GM15510 (cell line): ENCODE data around the gene SUSD6.

Experiments used
- POLR2A ChIP-seq: IDR thresholded peaks from 3 replicates; pipeline ENCODE4 v1.6.1; 2011; ENCODE audit warnings: borderline replicate concordance; ENCODE audit not compliant: insufficient read length; ENCODE audit errors: extremely low read depth

The SUSD6 gene

DNA sequence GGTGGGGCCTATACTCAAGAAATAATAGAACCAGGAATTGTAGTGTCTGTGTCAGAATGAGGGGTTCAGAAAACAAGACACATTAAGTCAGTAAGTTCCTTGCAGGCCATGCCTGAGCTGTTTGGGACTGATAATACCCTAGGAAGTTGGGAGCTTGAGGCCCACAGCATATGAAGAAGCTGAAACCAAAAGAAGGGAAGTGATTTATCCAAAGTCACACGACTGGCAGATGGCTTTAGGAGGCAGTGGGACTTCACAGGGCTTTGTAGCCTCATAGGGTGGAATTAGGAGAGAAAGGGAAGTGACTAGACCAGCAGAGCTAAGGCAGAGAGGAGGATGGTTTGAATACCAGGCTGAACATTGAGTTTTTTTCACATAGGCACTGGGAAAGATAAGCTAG is 99.0 kb downstream of the SUSD6 start:
- no peak for TF ChIP-seq POLR2A

DNA sequence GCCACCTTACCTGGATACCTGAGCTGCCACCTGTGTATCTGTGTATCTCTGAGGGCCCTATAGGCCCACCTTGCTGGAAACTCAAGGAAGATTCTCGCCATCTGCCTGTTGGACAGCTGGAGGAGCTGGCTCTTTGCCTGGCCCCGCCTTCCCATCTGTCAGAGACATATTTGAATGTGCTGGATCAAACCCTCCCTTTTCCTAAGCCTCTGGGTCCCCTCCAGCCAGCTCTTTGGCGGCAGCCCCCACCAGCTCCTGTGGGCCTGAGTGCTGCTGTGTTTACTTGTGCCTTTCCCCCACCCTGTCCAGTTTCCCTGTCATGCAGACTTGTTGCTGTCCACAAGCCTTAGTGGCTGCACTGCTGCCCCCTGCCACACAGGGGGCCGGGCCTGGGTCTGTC is 99.7 kb downstream of the SUSD6 start:
- TF ChIP-seq POLR2A: no peak

DNA sequence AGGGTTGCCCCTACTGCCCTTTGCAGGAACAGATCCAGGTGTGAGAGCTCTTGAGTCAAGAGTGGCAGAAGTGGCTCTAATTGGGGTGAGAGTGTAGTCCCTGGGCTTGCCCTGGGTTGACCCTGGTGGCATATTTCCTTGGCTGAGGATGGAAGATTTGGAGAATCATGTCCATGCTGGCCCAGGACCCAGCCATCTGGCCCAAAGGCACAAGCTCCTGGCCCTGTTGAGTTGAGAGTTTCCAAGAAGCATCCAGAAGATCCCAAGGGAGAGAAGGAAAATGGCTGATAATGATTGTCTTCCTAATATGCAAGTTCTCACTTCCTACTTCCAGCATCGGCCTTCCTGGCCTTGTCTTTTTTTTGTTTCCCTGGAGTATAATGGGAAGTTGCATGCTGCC is 100.1 kb downstream of the SUSD6 start:
- TF ChIP-seq POLR2A: no peak

DNA sequence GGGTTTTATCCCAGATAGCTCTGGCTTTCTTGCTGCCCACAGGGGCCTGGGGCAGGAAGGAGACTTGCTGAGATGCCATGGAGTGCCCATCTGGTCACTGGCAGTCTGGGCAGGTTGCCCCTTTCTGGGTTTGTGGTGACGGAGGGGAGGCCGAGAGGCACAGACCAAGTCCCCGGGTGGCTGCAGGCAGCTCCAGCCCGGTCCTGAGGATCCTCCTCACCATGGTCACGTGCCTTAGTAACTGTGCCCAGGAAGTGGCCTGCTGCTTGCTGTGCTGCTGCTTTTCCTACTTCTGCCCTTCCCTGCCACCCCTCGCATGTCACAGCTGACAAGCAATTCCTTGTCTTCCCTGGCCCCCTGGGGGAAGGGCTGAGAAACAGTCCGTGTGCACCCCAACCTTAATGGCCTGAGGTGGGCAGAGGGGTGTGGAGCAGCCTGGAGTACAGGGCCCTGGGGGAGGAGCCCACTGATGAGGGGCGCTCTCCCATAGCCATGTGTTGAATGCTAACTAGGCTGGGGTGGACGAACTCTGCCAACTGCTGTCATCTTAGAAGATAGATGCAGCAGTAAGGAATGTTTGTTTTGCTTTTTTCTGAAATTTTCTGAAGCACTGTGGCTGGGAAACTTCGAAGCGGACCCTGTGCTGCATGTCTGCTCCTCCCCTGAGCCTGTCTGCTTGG is 100.6 kb downstream of the SUSD6 start:
- no peak for TF ChIP-seq POLR2A

DNA sequence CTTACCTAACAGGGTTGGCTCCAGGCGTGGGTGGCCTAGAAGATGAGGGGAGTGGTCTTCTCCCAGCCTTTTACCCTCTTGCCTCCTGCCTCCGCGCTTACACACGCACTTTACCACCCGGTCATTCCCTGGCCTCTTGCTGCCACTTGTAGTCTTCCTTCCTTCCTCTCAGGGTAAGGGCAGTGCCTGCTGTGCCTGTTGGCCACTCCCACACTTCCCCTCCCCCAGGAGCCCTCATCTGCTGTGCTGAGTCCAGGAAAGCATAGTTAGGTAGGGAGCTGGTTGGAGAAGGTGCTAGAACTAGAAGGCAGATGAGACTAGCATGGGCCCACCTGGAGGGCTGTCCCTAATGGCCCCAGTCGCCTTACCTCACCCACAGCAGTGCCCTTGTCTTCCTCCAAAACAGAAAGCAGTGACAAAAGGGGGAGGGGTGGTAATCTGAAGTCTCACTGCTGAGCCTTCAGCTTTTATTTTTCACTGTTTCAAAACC is 101.2 kb downstream of the SUSD6 start:
- no peak for TF ChIP-seq POLR2A

DNA sequence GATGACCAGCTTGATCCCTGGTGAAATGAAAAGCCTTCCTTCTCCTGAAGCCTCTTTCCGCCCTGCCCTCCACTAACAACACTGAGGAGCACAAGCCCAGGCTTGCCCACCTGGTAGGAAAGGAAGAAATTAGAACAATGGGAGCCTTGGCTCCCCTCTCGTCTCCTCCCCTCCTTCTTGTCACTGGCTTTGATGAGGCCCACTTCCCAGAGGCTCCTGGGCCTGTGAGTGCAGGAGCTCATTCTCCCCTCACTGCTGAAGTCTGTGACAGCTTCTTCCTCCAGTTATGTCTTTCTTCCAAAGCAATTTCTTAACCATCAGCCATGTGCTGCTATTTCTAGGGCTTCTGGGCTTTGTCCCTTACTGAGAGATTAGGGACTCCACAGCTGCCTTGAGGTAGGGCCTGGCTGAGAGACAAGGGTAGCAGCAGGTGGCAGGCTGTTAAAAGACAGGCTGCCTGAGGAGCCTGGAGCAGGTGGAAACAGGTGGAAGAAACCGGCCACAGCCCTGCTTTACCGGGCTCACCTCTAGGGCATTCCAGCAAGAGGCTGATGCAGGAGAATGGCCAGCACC is 101.9 kb downstream of the SUSD6 start:
- TF ChIP-seq POLR2A: no peak

DNA sequence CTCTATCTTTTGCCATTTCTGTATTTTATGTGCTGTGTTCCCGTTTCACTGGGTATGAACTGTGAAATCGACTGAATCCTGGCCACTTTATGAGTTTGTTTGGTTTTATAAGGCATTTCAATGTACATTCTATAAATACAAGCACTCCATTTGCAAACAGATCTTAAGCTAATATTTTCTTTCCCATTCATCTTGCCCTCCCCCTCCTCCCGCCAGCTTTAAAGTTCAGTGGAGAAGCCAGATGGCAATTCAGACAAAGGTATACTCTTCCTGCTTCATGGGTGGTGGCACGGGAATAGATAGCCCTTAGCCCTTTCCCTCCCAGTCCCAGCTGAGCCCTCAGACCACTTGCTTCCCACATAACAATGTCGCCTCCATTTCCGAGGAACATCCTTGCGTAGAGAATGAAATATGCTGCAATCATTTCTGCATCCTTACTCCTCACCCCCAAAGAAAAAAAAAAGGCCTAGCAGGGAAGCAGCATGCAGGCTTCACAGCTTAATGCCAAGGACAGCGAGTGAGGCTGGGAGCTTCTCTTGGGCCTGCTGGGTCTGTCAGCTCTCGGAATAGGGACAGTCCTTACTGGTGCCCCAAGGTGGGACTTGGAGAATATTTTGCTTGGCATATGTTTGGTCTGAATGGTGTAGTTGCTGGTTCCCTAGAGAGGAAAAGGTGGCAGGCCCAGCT is 102.7 kb downstream of the SUSD6 start:
- no peak for TF ChIP-seq POLR2A

DNA sequence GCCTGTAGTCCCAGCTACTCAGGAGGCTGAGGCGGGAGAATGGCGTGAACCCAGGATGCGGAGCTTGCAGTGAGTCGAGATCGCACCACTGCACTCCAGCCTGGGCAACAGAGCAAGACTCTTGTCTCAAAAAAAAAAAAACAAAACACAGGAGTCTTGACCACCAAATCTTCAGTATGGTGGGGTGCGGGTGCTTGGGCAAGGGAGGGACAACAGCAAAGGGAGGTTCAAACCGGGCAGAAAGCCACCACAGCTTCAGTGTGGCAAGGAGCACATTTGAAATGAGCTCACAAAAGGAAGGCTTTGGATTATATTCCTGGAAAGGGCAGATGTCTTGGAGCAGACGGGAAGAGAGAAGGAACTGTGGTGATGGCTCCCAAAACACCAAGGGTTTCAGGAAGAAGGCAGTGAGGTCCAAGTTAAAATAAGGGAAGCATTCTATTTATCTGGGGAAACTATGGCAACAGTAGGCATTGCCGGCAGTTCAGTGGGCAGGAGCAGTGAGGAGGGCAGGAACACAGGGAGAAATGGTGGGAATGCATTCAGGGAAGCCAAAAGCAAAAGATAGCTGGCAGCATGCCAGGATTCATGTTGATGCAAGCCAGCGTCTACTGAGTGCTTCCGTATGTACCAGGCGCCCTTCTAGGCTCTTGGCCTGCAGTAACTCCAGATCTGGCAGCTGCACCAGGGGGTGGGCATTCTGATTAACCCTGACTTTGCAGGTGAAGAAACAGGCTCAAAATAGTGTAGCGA is 104.5 kb downstream of the SUSD6 start:
- no peak for TF ChIP-seq POLR2A

DNA sequence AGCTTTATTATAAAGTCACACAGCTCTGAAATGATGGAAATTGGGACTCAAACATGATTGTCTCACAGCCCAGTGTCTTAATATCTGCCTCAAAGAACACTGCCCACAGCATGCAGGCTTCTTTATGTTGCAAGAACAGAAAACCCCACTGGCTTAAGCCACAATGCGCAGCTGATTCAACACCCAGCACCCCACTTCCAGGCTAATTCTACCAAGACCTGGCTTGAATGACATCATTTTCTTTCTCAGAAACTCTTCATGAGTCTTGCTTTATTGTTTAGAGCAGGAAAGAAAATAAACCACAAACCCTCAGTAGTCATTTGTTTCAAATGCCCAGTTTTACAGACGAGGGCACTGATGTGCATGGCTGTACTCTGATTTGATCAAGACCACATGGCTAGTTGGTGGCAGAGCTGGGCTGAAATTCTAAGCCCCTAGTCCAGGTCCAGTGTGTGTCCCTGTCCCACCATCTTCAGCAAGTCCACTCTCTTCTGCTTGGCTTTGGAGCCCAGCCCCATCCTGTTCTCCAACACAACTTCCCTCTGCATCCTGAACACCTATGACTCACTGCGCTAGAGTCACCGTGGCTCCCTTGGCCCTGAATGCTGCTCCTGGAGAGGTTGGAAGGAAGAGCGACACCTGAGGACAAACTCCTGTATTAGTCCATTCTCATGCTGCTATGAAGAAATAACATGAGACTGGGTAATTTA is 105.2 kb downstream of the SUSD6 start:
- TF ChIP-seq POLR2A: no peak

DNA sequence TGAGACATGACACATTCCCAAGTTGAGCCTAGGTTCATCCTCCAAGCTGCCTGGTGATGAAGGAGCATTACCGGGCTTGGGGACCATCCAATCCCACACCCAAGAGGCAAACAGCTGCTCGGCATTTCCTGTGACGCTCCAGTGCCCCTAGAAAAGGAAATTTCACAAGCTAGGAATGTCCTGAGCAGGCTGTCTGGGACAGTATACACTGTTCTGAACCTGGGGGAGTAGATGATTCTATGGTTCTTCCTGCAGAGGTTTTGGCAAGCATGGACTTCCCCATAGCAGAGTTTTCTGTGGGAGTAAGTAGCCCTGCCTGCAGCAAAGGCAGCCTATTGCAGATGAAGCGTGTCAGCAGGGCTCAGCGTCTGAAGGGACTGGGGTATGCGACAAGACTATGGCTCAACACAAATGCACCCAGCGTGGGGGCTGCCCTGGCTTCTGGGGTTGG is 108.1 kb downstream of the SUSD6 start:
- no peak for TF ChIP-seq POLR2A

DNA sequence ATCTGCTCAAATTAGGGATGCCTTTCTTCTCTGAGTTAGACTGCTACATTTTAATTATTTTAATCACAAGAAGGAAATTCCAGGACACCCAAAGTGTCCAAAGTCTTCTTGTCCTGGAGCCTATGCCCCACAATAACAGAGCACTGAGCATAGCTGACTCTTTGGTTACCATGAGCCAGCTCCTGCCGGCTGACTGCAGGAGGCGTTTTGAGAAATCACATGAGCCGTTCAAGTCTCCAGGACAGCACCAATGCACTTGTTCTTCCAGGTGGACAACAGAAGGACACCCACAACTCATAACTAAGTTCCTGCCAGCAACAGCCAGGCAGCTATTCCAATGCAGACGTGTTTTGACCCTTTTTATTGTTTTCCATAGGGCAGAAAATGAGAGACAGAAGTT is 109.5 kb downstream of the SUSD6 start:
- TF ChIP-seq POLR2A: no peak

DNA sequence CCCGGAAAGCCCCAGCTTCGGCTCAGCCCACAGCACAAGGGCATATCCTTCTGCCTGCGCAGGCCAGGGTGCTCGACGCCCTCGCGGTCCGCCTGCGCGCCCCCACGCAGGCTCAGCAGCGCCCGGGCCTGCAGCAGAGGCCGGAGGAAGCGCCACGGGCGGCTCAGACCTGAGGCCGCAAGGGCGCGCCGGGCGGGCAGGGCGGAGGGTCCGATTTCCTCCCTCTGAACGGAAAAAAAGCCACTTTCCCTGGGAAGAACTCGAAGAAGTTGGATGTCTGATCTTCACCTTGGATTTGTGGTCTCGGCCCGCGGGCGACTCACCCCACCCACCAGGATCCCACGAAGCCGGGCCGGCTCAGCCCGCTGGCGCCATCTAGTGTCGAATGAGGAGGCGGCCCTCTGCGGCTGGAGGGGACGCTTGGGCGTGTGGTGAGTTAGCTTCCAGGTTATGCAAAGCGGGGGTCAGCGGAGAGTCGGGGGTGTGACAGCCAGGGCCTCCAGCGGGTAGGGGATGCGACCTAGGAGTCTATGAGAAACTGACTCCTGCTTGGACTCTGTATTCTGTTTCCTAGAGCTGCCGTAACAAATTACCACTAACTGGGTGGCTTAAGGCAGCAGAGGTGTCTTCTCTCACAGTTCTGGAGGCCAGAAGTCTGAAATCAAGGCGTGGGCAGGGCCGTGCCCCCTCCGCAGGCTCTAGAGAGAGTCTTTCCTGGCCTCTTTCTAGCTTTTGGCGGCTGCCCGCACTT is 115.5 kb downstream of the SUSD6 start:
- TF ChIP-seq POLR2A: no peak

DNA sequence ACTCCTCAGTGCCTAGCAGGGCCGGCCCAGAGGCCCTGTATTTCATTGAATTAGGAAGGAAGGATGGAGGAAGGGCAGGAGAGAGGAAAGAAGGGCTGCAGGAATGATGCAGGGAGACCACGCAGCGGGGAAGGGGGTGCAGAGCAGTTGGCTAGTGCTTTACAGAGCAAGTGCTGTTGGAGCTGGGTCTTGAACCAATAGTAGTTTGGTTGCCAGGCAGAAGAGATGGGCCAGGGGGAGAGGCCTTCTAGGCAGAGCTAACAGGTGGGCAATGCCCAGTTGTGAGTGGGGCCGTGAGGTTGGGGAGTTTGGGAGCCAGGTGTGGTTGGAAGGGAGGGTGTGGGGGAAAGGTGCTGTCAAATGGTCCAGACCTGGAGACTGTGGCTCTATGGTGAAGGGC is 116.5 kb downstream of the SUSD6 start:
- no peak for TF ChIP-seq POLR2A

DNA sequence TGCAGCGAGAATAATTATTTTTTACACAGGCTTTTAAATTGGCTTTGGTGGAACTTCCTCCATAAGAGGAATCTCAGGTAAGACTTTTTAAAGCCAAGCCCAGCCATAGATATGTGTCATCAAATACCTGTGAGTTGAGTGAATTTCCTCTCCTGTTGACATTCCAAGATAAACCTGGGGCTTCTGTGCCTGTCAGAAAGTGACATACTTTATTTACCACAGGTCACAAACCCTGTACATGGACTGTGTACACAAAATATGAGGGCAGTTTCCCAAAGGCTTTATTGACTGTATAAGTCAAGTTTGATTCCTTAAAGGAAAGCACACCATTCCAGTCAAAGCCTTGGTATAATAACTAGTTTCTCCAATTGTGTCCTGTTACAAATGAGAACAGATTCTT is 129.7 kb downstream of the SUSD6 start:
- no peak for TF ChIP-seq POLR2A
